MV-4-11 (cell line): ENCODE results near the gene PACRG.

Experiments
- DNase-seq: peaks from one replicate; lab custom pipeline; 2025; lab: John Stamatoyannopoulos, UW

Gene PACRG

GRCh38 chr6:163200694-163201093 is 472.9 kb downstream of the PACRG start:
- no peak for DNase-seq

- DNase-seq: no peak
Observed at GRCh38 chr6:163201855-163202254, 474.1 kb downstream of the PACRG start.

- DNase-seq: no peak
Observed at GRCh38 chr6:163206196-163206595, 478.4 kb downstream of the PACRG start.

GRCh38 chr6:163207431-163208383 is 479.9 kb downstream of the PACRG start:
- DNase-seq: no peak

- DNase-seq: no peak
Observed at GRCh38 chr6:163209005-163209404, 481.2 kb downstream of the PACRG start.

- DNase-seq: no peak
Observed at GRCh38 chr6:163212123-163212522, 484.3 kb downstream of the PACRG start.

GRCh38 chr6:163214259-163214658 is 486.5 kb downstream of the PACRG start:
- no peak for DNase-seq

- no peak for DNase-seq
Observed at GRCh38 chr6:163218361-163218894, 490.7 kb downstream of the PACRG start.

- DNase-seq: no peak
Observed at GRCh38 chr6:163226181-163226835, 498.5 kb downstream of the PACRG start.

- DNase-seq: no peak
Observed at GRCh38 chr6:163226836-163227485, 499.2 kb downstream of the PACRG start.

- DNase-seq: no peak
Observed at GRCh38 chr6:163228041-163228440, 500.3 kb downstream of the PACRG start.

- no peak for DNase-seq
Observed at GRCh38 chr6:163229050-163229449, 501.3 kb downstream of the PACRG start.

- DNase-seq: no peak
Observed at GRCh38 chr6:163230901-163231300, 503.1 kb downstream of the PACRG start.

- no peak for DNase-seq
Observed at GRCh38 chr6:163231356-163232014, 503.7 kb downstream of the PACRG start.

- no peak for DNase-seq
Observed at GRCh38 chr6:163232015-163232523, 504.3 kb downstream of the PACRG start.

- no peak for DNase-seq
Observed at GRCh38 chr6:163232649-163233048, 504.9 kb downstream of the PACRG start.

- no peak for DNase-seq
Observed at GRCh38 chr6:163237110-163237509, 509.3 kb downstream of the PACRG start.

- no peak for DNase-seq
Observed at GRCh38 chr6:163239572-163240340, 512.0 kb downstream of the PACRG start.

- DNase-seq: no peak
Observed at GRCh38 chr6:163240556-163240955, 512.8 kb downstream of the PACRG start.

- DNase-seq: no peak
Observed at GRCh38 chr6:163241683-163242082, 513.9 kb downstream of the PACRG start.

- DNase-seq: no peak
Observed at GRCh38 chr6:163243083-163243482, 515.3 kb downstream of the PACRG start.
